H1 (cell line): ENCODE data around the gene ZNF423.

Experiments
- POLR2AphosphoS5 ChIP-seq: IDR thresholded peaks from 2 replicates; pipeline ENCODE4 v1.6.1; 2011; ENCODE audit warnings: low read depth, low read length
- SIN3A ChIP-seq, 2 experiments: IDR thresholded peaks in 1 of 2; conservative IDR thresholded peaks in 1 of 2; 2 replicates each; pipeline ENCODE4 v1.6.1; 2011 to 2012; ENCODE audit warnings: low read length in 2 of 2, improper control_type of control experiment in 1 of 2, low read depth in 1 of 2, mild to moderate bottlenecking in 1 of 2
- USF2 ChIP-seq: IDR thresholded peaks from 2 replicates; pipeline ENCODE4 v1.6.1; 2011; ENCODE audit warnings: low read length, improper control_type of control experiment

GRCh38 chr16:49860593-49860992 lies 4.7 kb upstream of the ZNF423 start:
- TF ChIP-seq POLR2AphosphoS5 (no peak), SIN3A (conservative IDR thresholded peaks at IDR 0.05 in 1 of 2, IDR thresholded peaks at IDR 0.05 in 1 of 2; ENCODE audit: low read depth in 1 of 2, low read length in 2 of 2) (no peak), USF2 (no peak)
